ENCODE measurements around the gene PEX11G. TPM values are rescaled to one million over a fixed set of nuclear protein-coding genes. Genes with fewer than 3 reads are reported as not detected.

Gene PEX11G
- total and polyA plus RNA-seq, 9 of the 15 experiments (the other 6 are each of a cell fraction or from before 2014, with no cell fraction given): 0.07 to 3.2 (median 0.70) TPM; not detected in 1

DNA sequence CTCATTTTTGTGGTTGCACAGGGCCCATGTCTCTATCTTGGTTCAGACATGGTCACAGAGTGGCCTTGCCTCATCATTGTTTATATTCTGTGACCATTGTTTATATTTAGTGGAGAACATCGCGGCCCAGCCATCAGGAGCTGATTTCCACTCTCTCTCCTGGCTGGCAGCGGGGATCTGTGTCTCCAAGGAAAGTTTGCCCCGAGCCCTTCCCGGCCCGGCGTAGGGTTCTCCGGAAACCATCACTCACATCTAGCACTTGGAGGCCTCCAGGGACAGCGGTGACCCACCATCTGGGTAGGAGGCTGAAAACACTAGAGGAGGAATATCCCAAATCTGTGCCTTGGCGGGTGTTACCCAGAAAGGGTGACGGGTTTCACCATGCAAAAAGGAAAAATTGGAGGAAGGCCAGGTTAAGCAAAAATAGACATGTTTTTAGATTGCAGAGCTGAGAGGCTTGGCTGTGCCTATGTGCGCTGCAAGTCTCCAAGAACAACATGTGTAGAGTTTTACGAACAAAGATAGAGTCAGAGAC lies 26.3 kb upstream of the PEX11G start:
- DNase-seq (ENCODE audit: extremely low read depth in 1 of 4, low spot score in 3 of 4): no peak
- Histone ChIP-seq H3K4me2 (ENCODE audit: insufficient read depth, low read length) (peak overlapping the region; percentile 64; the same call in 1 of the 2 replicates), H3K9me1 (ENCODE audit: control insufficient read depth, insufficient read depth, low read length) (no peaks in the 10 kb centered on the region), H3K27me3 (ENCODE audit: control insufficient read depth in 2 of 2, insufficient read depth in 2 of 2, low read length in 2 of 2) (no peaks in the 10 kb centered on the region), H3K27ac (ENCODE audit: extremely low read depth, low read depth, low read length) (no peak overlapping the region; the same call in 2 of the 3 replicates), H3K79me2 (ENCODE audit: control insufficient read depth, insufficient read depth, low read length) (no peaks in the 10 kb centered on the region), H3K4me3 (no peak overlapping the region), H2AFZ (ENCODE audit: low read depth, low read length) (peak overlapping the region; percentile 94), H3K9me3 (replicated peaks; ENCODE audit: control insufficient read depth, insufficient read depth, low read depth, low read length) (no peaks in the 10 kb centered on the region), H3K4me1 (replicated peaks in 1 of 2; ENCODE audit: control insufficient read depth in 2 of 2, insufficient read depth in 2 of 2, low read length in 2 of 2) (peaks cover 11 to 17% of the 10 kb centered on the region in 2 experiments), H3K9ac (ENCODE audit: insufficient read depth in 1 of 2, low read depth in 2 of 2, low read length in 2 of 2) (peak overlapping the region; percentile 31 to 58; a peak in 2 of 4 replicates), H3K36me3 (ENCODE audit: control insufficient read depth, insufficient read depth, low read length) (no peaks in the 10 kb centered on the region), H4K20me1 (replicated peaks; ENCODE audit: control insufficient read depth, insufficient read depth, low read length) (no peaks in the 10 kb centered on the region)
- no peak for ATAC-seq
- POLR2A ChIA-PET: interaction anchor here (0.6 kb wide), 1 partner anchor 19 kb away, joined by 3 read pairs; no protein-coding TSS in a partner anchor
- no peak for FAIRE-seq
- WGBS (ENCODE audit: insufficient coverage, low coverage, missing lambda C conversion rate): 73% methylated on average over 13 of the region's 13 CpGs
- intact Hi-C loops (cut with micrococcal nuclease) (no loop called here), in situ Hi-C loops (cut with MboI) (no loop called here)
- no TSS peak for BruUV-seq (replicated peaks)
- CTCF ChIA-PET (ENCODE audit: low intra/inter-chr PET ratio): no interaction called here
- TF ChIP-seq ZNF507 (tag; conservative IDR thresholded peaks at IDR 0.05) (no peak), ETV6 (IDR thresholded peaks at IDR 0.05; ENCODE audit: borderline replicate concordance in 1 of 2, low read depth in 2 of 2, low read length in 1 of 2) (no peak), ETV6 (CRISPR knock-in tag; IDR thresholded peaks at IDR 0.05; ENCODE audit: borderline replicate concordance) (no peak)

DNA sequence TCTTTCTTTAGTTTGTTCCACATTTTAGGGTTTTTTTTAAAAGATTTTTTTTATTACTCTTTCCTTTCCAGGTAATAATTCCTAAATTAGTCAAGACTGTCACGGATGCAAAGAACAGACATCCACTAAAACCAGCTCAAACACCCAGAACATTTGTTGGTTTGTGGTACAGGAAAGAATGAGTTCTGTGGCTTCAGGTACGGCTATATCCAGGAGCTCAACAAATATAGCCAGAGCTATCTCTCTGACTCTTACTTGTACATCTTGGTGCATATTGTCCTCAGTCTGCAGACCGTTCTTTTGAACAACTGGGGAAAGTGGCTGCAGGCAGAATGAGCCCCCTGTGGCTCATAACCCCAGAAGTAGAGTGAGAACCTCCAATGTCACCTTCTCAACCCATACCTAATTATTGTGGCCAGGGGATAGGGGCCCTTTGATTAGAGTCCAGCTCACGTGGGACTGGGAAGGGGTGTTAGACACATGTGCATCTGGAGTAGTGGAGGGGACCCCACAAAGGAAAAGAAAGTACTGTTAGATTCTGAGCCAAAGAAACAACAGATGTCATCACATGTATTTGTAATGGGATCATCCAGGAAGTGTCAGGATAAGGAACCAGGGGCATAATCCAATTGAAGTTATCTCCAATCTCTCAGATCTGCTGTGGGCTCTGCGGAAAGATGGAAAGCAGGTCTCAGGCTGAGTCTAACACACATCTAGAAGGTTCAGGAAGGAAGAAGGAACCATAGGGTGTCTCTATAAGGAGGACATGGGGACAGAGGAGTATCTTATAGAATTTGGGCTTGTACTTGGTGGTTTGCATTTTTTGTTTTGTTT lies 25.2 kb upstream of the PEX11G start:
- H2AFZ ChIP-seq (ENCODE audit: low read depth, low read length): no peak overlapping the region
- no peaks in the 10 kb centered on the region for H3K9me3 ChIP-seq (replicated peaks; ENCODE audit: control insufficient read depth, insufficient read depth, low read depth, low read length)
- intact Hi-C loops (cut with micrococcal nuclease) (no loop called here), in situ Hi-C loops (cut with MboI) (no loop called here)
- FAIRE-seq: no peak
- H3K27ac ChIP-seq (ENCODE audit: extremely low read depth, low read depth, low read length): no peak overlapping the region
- TF ChIP-seq RBM25 (IDR thresholded peaks at IDR 0.05; ENCODE audit: low read depth, low read length, severe bottlenecking) (peak; percentile 7), ZNF436 (CRISPR knock-in tag; IDR thresholded peaks at IDR 0.05) (no peak), MBD2 (IDR thresholded peaks at IDR 0.05; ENCODE audit: borderline replicate concordance, low read depth) (no peak), MTA2 (IDR thresholded peaks at IDR 0.05; ENCODE audit: low read depth) (no peak), TAF1 (IDR thresholded peaks at IDR 0.05; ENCODE audit: control insufficient read depth, extremely low read depth, insufficient read depth, low read length, severe bottlenecking) (no peak)
- H3K27me3 ChIP-seq (ENCODE audit: control insufficient read depth in 2 of 2, insufficient read depth in 2 of 2, low read length in 2 of 2): no peaks in the 10 kb centered on the region
- no TSS peak for BruUV-seq (replicated peaks)
- H3K36me3 ChIP-seq (ENCODE audit: control insufficient read depth, insufficient read depth, low read length): no peaks in the 10 kb centered on the region
- no peak overlapping the region for H3K4me3 ChIP-seq
- peaks cover 11 to 15% of the 10 kb centered on the region in 2 experiments for H3K4me1 ChIP-seq (replicated peaks in 1 of 2; ENCODE audit: control insufficient read depth in 2 of 2, insufficient read depth in 2 of 2, low read length in 2 of 2)
- CTCF ChIA-PET (ENCODE audit: low intra/inter-chr PET ratio): no interaction called here
- H3K79me2 ChIP-seq (ENCODE audit: control insufficient read depth, insufficient read depth, low read length): no peaks in the 10 kb centered on the region
- no peak for DNase-seq (ENCODE audit: extremely low read depth in 1 of 4, low spot score in 3 of 4)
- H4K20me1 ChIP-seq (replicated peaks; ENCODE audit: control insufficient read depth, insufficient read depth, low read length): no peaks in the 10 kb centered on the region
- H3K4me2 ChIP-seq (ENCODE audit: insufficient read depth, low read length): no peak overlapping the region
- H3K9ac ChIP-seq (ENCODE audit: insufficient read depth in 1 of 2, low read depth in 2 of 2, low read length in 2 of 2): no peak overlapping the region
- no peak for ATAC-seq
- H3K9me1 ChIP-seq (ENCODE audit: control insufficient read depth, insufficient read depth, low read length): no peaks in the 10 kb centered on the region
- 16% methylated on average over 5 of the region's 5 CpGs for WGBS (ENCODE audit: insufficient coverage, low coverage, missing lambda C conversion rate)
- POLR2A ChIA-PET: interaction anchor here (0.6 kb wide), 1 partner anchor 10 kb away, joined by 3 read pairs; no protein-coding TSS in a partner anchor

Measured in K562 (cell line).